Type B pancreatic cell (in vitro differentiated cells): ENCODE data around the gene N4BP2. TPM values are rescaled to one million over a fixed set of nuclear protein-coding genes. Genes with fewer than 3 reads are reported as not detected.

Source experiments
- DNase-seq: peaks from one replicate; pipeline ENCODE4 v3.0.0; 2021; ENCODE audit warnings: mixed read lengths; ENCODE audit not compliant: unreplicated experiment; ENCODE audit errors: extremely low spot score
- H3K27ac Mint-ChIP-seq: 2 replicates; pipeline ENCODE4 v1.8.0; 2021; ENCODE audit warnings: mild to moderate bottlenecking, mixed read lengths
- H3K27me3 Mint-ChIP-seq: 2 replicates; pipeline ENCODE4 v1.8.0; 2021; ENCODE audit warnings: mixed read lengths
- H3K36me3 Mint-ChIP-seq: 2 replicates; pipeline ENCODE4 v1.8.0; 2021; ENCODE audit warnings: mixed read lengths
- H3K4me1 Mint-ChIP-seq: one replicate; pipeline ENCODE4 v1.8.0; 2021; ENCODE audit warnings: mixed read lengths; ENCODE audit not compliant: unreplicated experiment
- H3K4me3 Mint-ChIP-seq: 2 replicates; pipeline ENCODE4 v1.8.0; 2021; ENCODE audit warnings: mild to moderate bottlenecking, mixed read lengths
- H3K9me3 Mint-ChIP-seq: 2 replicates; pipeline ENCODE4 v1.8.0; 2021; ENCODE audit warnings: mixed read lengths
- CTCF ChIP-seq: fragments of 200-600 bp; sonication (generic); conservative IDR thresholded peaks from 2 replicates; pipeline ENCODE4 v1.5.0; 2021; ENCODE audit warnings: antibody characterized with exemption, mild to moderate bottlenecking
- total RNA-seq: library from RNA; stranded (reverse); gene quantifications from 2 replicates; pipeline ENCODE4 v1.2.1, GENCODE V29; 2021; ENCODE audit warnings: low replicate concordance

N4BP2 gene
- total RNA-seq, 1 donor from 2014 or later: 33.0 TPM

- Mint-ChIP-seq H3K36me3 (no peaks in the 10 kb centered on the region), H3K27ac (peak overlapping the region; percentile 14), H3K4me1 (peaks cover 50% of the 10 kb centered on the region), H3K4me3 (peak overlapping the region; percentile 40), H3K27me3 (peaks cover 3% of the 10 kb centered on the region), H3K9me3 (no peaks in the 10 kb centered on the region)
- DNase-seq: no peak
- TF ChIP-seq CTCF: no peak
Observed at GRCh38 chr4:40194602-40195161, 138.0 kb downstream of the N4BP2 start.

- Mint-ChIP-seq H3K4me1 (peaks cover 46% of the 10 kb centered on the region), H3K9me3 (no peaks in the 10 kb centered on the region), H3K4me3 (no peak overlapping the region), H3K27me3 (peaks cover 3% of the 10 kb centered on the region), H3K27ac (peak overlapping the region; percentile 14), H3K36me3 (no peaks in the 10 kb centered on the region)
- no peak for DNase-seq
- TF ChIP-seq CTCF: no peak
Observed at GRCh38 chr4:40195182-40196177, 138.8 kb downstream of the N4BP2 start.

- TF ChIP-seq CTCF: no peak
- peaks cover 42% of the 10 kb centered on the region for H3K4me1 Mint-ChIP-seq
- no peak for DNase-seq
- H3K9me3 Mint-ChIP-seq: no peaks in the 10 kb centered on the region
- no peak overlapping the region for H3K4me3 Mint-ChIP-seq
- no peaks in the 10 kb centered on the region for H3K36me3 Mint-ChIP-seq
- H3K27ac Mint-ChIP-seq: peak overlapping the region; percentile 64
- peaks cover 3% of the 10 kb centered on the region for H3K27me3 Mint-ChIP-seq
Observed at GRCh38 chr4:40196272-40196671, 139.6 kb downstream of the N4BP2 start.

- H3K4me1 Mint-ChIP-seq: peaks cover 38% of the 10 kb centered on the region
- peak within 1 kb of the TSS; percentile 75 for H3K4me3 Mint-ChIP-seq
- TF ChIP-seq CTCF: no peak
- DNase-seq: no peak
- peak within 1 kb of the TSS; percentile 64 for H3K27ac Mint-ChIP-seq
- H3K36me3 Mint-ChIP-seq: no peaks in the 10 kb centered on the region
- peaks cover 3% of the 10 kb centered on the region for H3K27me3 Mint-ChIP-seq
- no peaks in the 10 kb centered on the region for H3K9me3 Mint-ChIP-seq
Observed at GRCh38 chr4:40196724-40197281, 140.2 kb downstream of the N4BP2 start, which contains the start of gene RHOH. RHOH (plus strand) TSS chr4:40197031; CDS start chr4:40243387, 46,356 bp downstream.

GRCh38 chr4:40197879-40198689 is 141.4 kb downstream of the N4BP2 start:
- Mint-ChIP-seq H3K9me3 (no peaks in the 10 kb centered on the region), H3K4me1 (peaks cover 30% of the 10 kb centered on the region), H3K36me3 (no peaks in the 10 kb centered on the region), H3K27ac (no peak overlapping the region), H3K4me3 (peak overlapping the region; percentile 73), H3K27me3 (peaks cover 3% of the 10 kb centered on the region)
- no peak for TF ChIP-seq CTCF
- DNase-seq: no peak
